Measurements from ENCODE around the gene PLPPR3.
A peak's percentile ranks its signal among the peaks of the same experiment; 100 is the strongest.
"Not testable (repeated sequence)": the region's sequence is repeated elsewhere in the genome, so short reads cannot be mapped to it uniquely, and the experiment has no call there.

Gene PLPPR3

GRCh38 chr19:821825-822503 is at the start of gene PLPPR3:
Gene PLPPR3, minus strand, starts transcription at chr19:821955. Its CDS starts 396 bp downstream, at chr19:821559.
- no peak for DNase-seq

- DNase-seq = no peak
These were observed 49.2 kb upstream of the PLPPR3 start for GRCh38 chr19:870963-871401.

GRCh38 chr19:870314-870713 is 48.6 kb upstream of the PLPPR3 start:
- DNase-seq = no peak

GRCh38 chr19:869245-870177 is 47.8 kb upstream of the PLPPR3 start:
- peak; percentile 88 for DNase-seq

GRCh38 chr19:868458-869244 is 46.9 kb upstream of the PLPPR3 start:
- DNase-seq = no peak

- DNase-seq = no peak
These were observed 46.2 kb upstream of the PLPPR3 start for GRCh38 chr19:867855-868457.

- no peak for DNase-seq
These were observed 45.6 kb upstream of the PLPPR3 start for GRCh38 chr19:867301-867793.

GRCh38 chr19:866769-867300 is 45.1 kb upstream of the PLPPR3 start:
- DNase-seq = no peak

- no peak for DNase-seq
These were observed 41.5 kb upstream of the PLPPR3 start for GRCh38 chr19:863315-863620.

GRCh38 chr19:862581-863314 is 41.0 kb upstream of the PLPPR3 start:
- DNase-seq = no peak

- DNase-seq = peak; percentile 44
These were observed 40.2 kb upstream of the PLPPR3 start for GRCh38 chr19:861756-862580.

GRCh38 chr19:861141-861755 is 39.5 kb upstream of the PLPPR3 start:
- no peak for DNase-seq

GRCh38 chr19:858868-859843 is 37.4 kb upstream of the PLPPR3 start, which contains the start of gene CFD:
Gene CFD, plus strand, starts transcription at chr19:859664. Its CDS starts 26 bp downstream, at chr19:859690.
- no peak for DNase-seq

- no peak for DNase-seq
These were observed 36.5 kb upstream of the PLPPR3 start for GRCh38 chr19:858284-858683.

GRCh38 chr19:855566-856120 is 33.9 kb upstream of the PLPPR3 start:
- no peak for DNase-seq

- no peak for DNase-seq
These were observed 33.4 kb upstream of the PLPPR3 start for GRCh38 chr19:855142-855541.

- DNase-seq = no peak
These were observed 32.8 kb upstream of the PLPPR3 start for GRCh38 chr19:854549-854948.

GRCh38 chr19:853614-854220 is 32.0 kb upstream of the PLPPR3 start:
- not testable (repeated sequence) for DNase-seq
